Karpas-422 (cell line): ENCODE measurements around the gene TMEM109. TPM values are rescaled to one million over a fixed set of nuclear protein-coding genes. Genes with fewer than 3 reads are reported as not detected.

Source experiments
- DNase-seq: peaks from one replicate; pipeline ENCODE4 v3.0.0-alpha.2; 2015
- H2AFZ ChIP-seq: fragments of 200-600 bp; sonication (generic); 2 replicates; pipeline ENCODE4 v1.6.1; 2014; ENCODE audit warnings: antibody characterized with exemption, low read length, mixed read lengths
- H3K27ac ChIP-seq: fragments of 200-600 bp; sonication (generic); 2 replicates; pipeline ENCODE4 v1.5.1; 2014; ENCODE audit warnings: mild to moderate bottlenecking, low read length, moderate library complexity
- H3K27me3 ChIP-seq: fragments of 200-600 bp; sonication (generic); 2 replicates; pipeline ENCODE4 v1.6.1; 2014; ENCODE audit warnings: low read length, mixed read lengths
- H3K36me3 ChIP-seq: fragments of 200-600 bp; sonication (generic); 2 replicates; pipeline ENCODE4 v1.6.1; 2014; ENCODE audit warnings: low read length, mixed read lengths; ENCODE audit not compliant: insufficient read depth
- H3K4me1 ChIP-seq: fragments of 200-600 bp; sonication (generic); 2 replicates; pipeline ENCODE4 v1.6.1; 2014; ENCODE audit warnings: mild to moderate bottlenecking, low read length, mixed read lengths
- H3K4me2 ChIP-seq: fragments of 200-600 bp; sonication (generic); 2 replicates; pipeline ENCODE4 v1.6.1; 2014; ENCODE audit warnings: low read length, low read depth, mild to moderate bottlenecking; ENCODE audit not compliant: poor library complexity, severe bottlenecking
- H3K4me3 ChIP-seq: fragments of 200-600 bp; sonication (generic); 2 replicates; pipeline ENCODE4 v1.5.1; 2014; ENCODE audit warnings: mild to moderate bottlenecking, antibody characterized with exemption, low read length, mixed read lengths
- H3K79me2 ChIP-seq: fragments of 200-600 bp; sonication (generic); 2 replicates; pipeline ENCODE4 v1.6.1; 2014; ENCODE audit warnings: mild to moderate bottlenecking, low read length, mixed read lengths
- H3K9ac ChIP-seq: fragments of 200-600 bp; sonication (generic); 2 replicates; pipeline ENCODE4 v1.6.0; 2014; ENCODE audit warnings: low read length
- H3K9me2 ChIP-seq: fragments of 200-600 bp; sonication (generic), shearing (Covaris generic); replicated peaks from 2 replicates; pipeline ENCODE4 v1.6.0; 2014; ENCODE audit warnings: mild to moderate bottlenecking, low read length, moderate library complexity; ENCODE audit not compliant: insufficient read depth
- H3K9me3 ChIP-seq: fragments of 300-700, 200-600 bp; sonication (generic); 2 replicates; pipeline ENCODE4 v1.6.1; 2014; ENCODE audit warnings: low read length, mixed read lengths
- H4K20me1 ChIP-seq: fragments of 200-600 bp; sonication (generic); 2 replicates; pipeline ENCODE4 v1.6.1; 2014; ENCODE audit warnings: mild to moderate bottlenecking, antibody characterized with exemption, low read length, low read depth; ENCODE audit not compliant: insufficient read depth
- total RNA-seq: library from RNA; depleted of rRNA; stranded (reverse); fragments of >200 nt; shearing (Covaris generic); gene quantifications from 2 replicates; pipeline ENCODE4 v1.2.3, GENCODE V29; 2014; ENCODE audit warnings: low replicate concordance

Gene TMEM109
- total RNA-seq, 1 experiment from 2014 or later, result 44.4 TPM

- H3K9ac ChIP-seq, result no peak overlapping the region
Observed at GRCh38 chr11:60891103-60891741, 22.7 kb upstream of the TMEM109 start.

DNA sequence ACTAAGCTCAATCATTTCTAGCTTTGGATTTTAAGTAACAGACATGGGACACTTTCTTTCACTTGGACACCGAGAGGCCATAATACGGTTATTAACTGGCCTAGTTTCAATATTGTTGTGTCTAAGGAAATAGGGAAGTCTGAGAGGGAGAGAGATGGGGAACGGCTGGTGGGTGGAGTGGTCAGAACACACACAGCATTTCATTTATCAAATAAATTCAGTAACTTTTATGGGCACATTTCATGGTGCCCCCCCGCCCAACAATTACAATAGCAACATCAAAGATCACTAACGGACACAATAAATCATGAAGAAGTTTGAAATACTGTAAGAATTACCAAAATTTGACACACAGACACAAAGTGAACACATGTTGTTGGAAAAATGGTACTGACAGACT is 18.3 kb upstream of the TMEM109 start:
- peaks cover 66% of the 10 kb centered on the region for H3K36me3 ChIP-seq
- DNase-seq, result no peak
- H3K9me3 ChIP-seq, result no peaks in the 10 kb centered on the region
- no peak overlapping the region for H3K9ac ChIP-seq
- no peaks in the 10 kb centered on the region for H3K4me1 ChIP-seq
- peaks cover 17% of the 10 kb centered on the region for H4K20me1 ChIP-seq
- no peaks in the 10 kb centered on the region for H3K9me2 ChIP-seq
- no peak overlapping the region for H2AFZ ChIP-seq
- no peak overlapping the region for H3K27ac ChIP-seq
- H3K4me2 ChIP-seq, result no peak overlapping the region
- H3K4me3 ChIP-seq, result no peak overlapping the region
- H3K79me2 ChIP-seq, result peaks cover 9% of the 10 kb centered on the region; the same call in 1 of the 2 replicates
- H3K27me3 ChIP-seq, result no peaks in the 10 kb centered on the region

More at GRCh38 chr11:60891103-60891741, 22.7 kb upstream of the TMEM109 start:
- Histone ChIP-seq H3K27ac (no peak overlapping the region), H3K4me1 (no peaks in the 10 kb centered on the region), H2AFZ (no peak overlapping the region), H3K36me3 (peaks cover 37% of the 10 kb centered on the region; the same call in 1 of the 2 replicates), H3K27me3 (no peaks in the 10 kb centered on the region), H3K9me3 (no peaks in the 10 kb centered on the region), H4K20me1 (no peaks in the 10 kb centered on the region), H3K4me2 (no peak overlapping the region), H3K79me2 (peaks cover 2% of the 10 kb centered on the region; the same call in 1 of the 2 replicates), H3K4me3 (no peak overlapping the region), H3K9me2 (no peaks in the 10 kb centered on the region)
- no peak for DNase-seq

- Histone ChIP-seq H3K4me2 (no peak overlapping the region), H3K4me1 (no peaks in the 10 kb centered on the region), H3K9ac (no peak overlapping the region), H3K79me2 (peaks cover 9% of the 10 kb centered on the region; the same call in 1 of the 2 replicates), H3K4me3 (no peak overlapping the region), H2AFZ (no peak overlapping the region), H3K9me3 (no peaks in the 10 kb centered on the region), H4K20me1 (peaks cover 20% of the 10 kb centered on the region), H3K27me3 (no peaks in the 10 kb centered on the region), H3K9me2 (no peaks in the 10 kb centered on the region), H3K27ac (no peak overlapping the region), H3K36me3 (peaks cover 67% of the 10 kb centered on the region)
- DNase-seq, result no peak
Observed at GRCh38 chr11:60897496-60897895, 16.5 kb upstream of the TMEM109 start.

DNA sequence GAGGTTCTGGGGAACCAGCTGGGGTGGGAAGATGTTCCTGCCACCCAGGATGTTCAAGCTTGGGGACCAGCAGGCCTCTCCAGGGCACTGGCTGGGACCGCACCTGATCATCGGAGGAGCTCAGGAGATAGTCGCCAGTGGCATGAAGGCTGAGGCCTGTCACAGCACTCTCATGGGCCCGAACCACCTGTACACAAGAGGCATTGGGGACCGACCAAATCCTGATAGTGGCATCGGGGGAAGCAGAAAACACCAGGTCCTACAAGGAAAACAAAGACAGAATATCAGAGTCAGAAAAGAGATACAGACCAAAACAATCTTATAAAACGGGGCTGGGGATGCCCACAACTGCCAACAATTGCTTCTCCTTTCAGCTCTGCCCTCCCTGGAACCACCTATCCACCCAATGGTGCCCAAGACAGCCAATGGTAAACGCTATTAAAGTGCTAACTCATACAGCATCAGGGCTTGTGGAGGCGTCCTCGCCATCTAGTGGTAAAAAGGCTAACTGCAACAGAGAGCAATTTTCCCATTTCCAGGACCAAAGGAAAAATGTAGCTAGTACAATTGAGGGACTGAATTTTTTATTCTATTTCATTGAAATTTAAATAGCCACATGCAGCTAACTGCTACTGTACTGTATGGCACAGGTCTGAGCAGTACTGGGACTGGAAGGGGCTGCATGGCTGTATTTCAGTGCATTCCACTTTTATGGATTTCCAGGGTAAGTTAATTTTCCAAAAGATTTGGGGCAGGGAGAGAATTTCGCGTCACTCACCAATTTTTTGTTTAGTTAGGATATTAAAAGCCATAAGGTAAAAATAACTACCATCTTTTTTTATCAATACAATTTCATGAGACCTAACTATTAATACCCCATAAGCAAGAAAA is 14.7 kb upstream of the TMEM109 start:
- H3K27ac ChIP-seq, result no peak overlapping the region
- peaks cover 36% of the 10 kb centered on the region for H4K20me1 ChIP-seq
- H3K27me3 ChIP-seq, result no peaks in the 10 kb centered on the region
- H3K9me3 ChIP-seq, result no peaks in the 10 kb centered on the region
- no peak overlapping the region for H3K4me2 ChIP-seq
- no peak overlapping the region for H2AFZ ChIP-seq
- peaks cover 3% of the 10 kb centered on the region for H3K4me1 ChIP-seq
- DNase-seq, result peak; percentile 73
- H3K79me2 ChIP-seq, result peaks cover 26% of the 10 kb centered on the region
- no peaks in the 10 kb centered on the region for H3K9me2 ChIP-seq
- no peak overlapping the region for H3K4me3 ChIP-seq
- peaks cover 75% of the 10 kb centered on the region for H3K36me3 ChIP-seq
- H3K9ac ChIP-seq, result no peak overlapping the region

DNA sequence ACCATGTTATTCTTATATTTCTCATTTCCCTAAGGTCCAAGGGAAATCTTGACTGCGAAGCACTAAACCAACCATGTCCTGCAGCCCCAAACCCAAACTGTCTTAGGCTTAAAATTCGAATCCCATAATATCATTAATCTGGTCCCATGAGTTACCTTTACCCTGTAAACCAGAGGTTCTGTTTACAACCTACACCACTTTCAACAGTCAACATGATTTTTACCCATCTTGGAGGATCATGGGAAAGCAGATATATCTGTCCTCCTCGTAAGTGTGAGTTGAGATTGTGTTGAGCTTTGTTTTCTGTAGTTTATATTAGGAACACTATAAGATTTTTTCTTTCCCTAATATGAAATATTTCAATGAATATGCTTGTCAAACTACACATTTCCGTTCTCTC is 14.0 kb upstream of the TMEM109 start:
- Histone ChIP-seq H3K36me3 (peaks cover 75% of the 10 kb centered on the region), H3K9me2 (no peaks in the 10 kb centered on the region), H4K20me1 (peaks cover 42% of the 10 kb centered on the region), H3K9me3 (no peaks in the 10 kb centered on the region), H3K27ac (no peak overlapping the region), H3K4me2 (no peak overlapping the region), H3K27me3 (no peaks in the 10 kb centered on the region), H3K4me1 (peaks cover 10% of the 10 kb centered on the region), H3K79me2 (peaks cover 33% of the 10 kb centered on the region), H2AFZ (no peak overlapping the region), H3K9ac (no peak overlapping the region), H3K4me3 (no peak overlapping the region)
- DNase-seq, result no peak

DNA sequence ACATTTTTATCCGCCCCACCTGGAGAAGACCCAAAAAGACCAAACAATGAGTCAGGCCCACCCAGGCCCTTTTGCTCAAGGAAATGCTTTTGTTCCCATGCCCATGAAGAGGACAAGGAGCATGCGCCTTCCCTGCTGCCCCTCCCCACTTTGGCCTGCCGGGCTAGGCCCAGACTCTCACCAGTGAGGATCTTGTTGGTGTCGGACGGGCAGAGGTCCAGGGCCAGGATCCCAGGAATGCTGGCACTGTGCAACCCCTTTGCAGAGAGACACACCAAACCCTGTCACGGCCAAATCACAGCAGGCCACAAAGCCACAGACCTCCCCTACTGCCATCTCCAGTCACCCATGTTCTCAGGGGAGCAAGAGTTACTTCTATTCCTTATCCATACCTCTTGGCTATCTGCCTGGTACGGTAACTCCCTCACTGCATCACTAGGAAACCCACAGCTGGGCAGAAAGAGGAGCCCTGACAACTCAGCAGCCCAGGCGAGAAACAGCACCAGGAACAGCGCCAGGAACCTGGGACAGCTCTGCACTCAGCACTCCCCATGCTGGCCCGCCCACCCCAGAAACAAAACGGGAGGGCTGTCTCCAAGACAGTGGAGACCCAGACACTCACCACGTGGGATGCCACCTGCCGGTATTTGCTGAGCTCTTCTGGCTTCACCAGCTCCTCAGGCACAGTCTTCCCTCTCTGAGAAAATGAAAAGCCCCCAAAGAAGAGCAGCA is 13.1 kb upstream of the TMEM109 start:
- no peak overlapping the region for H3K4me2 ChIP-seq
- H4K20me1 ChIP-seq, result peaks cover 45% of the 10 kb centered on the region
- H3K36me3 ChIP-seq, result peaks cover 67% of the 10 kb centered on the region
- H3K27me3 ChIP-seq, result no peaks in the 10 kb centered on the region
- no peaks in the 10 kb centered on the region for H3K9me3 ChIP-seq
- DNase-seq, result no peak
- H3K27ac ChIP-seq, result no peak overlapping the region
- H2AFZ ChIP-seq, result no peak overlapping the region
- no peak overlapping the region for H3K4me3 ChIP-seq
- peaks cover 13% of the 10 kb centered on the region for H3K4me1 ChIP-seq
- no peaks in the 10 kb centered on the region for H3K9me2 ChIP-seq
- no peak overlapping the region for H3K9ac ChIP-seq
- H3K79me2 ChIP-seq, result peaks cover 41% of the 10 kb centered on the region

DNA sequence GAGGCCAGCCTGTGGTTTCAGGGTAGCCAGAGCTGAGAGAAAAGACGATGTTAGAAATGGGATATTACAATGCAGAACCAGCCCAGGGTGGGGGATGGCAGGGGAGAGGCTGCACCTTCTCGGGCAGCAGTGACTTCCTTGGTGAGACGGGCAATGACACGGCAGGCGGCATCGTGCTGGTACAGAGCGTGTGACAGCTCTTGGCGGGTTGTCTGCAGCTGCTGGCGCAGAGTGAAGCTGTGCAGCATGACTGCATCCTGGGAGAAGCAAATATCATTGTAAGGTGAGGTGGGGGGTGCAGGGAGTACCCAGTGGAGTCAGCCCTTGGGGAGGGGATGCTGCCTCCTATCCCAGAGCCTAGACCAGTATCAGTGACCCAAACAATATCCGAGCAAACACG is 11.3 kb upstream of the TMEM109 start:
- H3K9ac ChIP-seq, result no peak overlapping the region
- no peak overlapping the region for H3K27ac ChIP-seq
- DNase-seq, result no peak
- no peak overlapping the region for H2AFZ ChIP-seq
- no peaks in the 10 kb centered on the region for H3K27me3 ChIP-seq
- H3K4me2 ChIP-seq, result no peak overlapping the region
- H3K4me3 ChIP-seq, result no peak overlapping the region
- H3K4me1 ChIP-seq, result peaks cover 23% of the 10 kb centered on the region
- H4K20me1 ChIP-seq, result peaks cover 41% of the 10 kb centered on the region
- peaks cover 41% of the 10 kb centered on the region for H3K79me2 ChIP-seq
- no peaks in the 10 kb centered on the region for H3K9me3 ChIP-seq
- H3K36me3 ChIP-seq, result peaks cover 50% of the 10 kb centered on the region
- no peaks in the 10 kb centered on the region for H3K9me2 ChIP-seq

- H3K79me2 ChIP-seq, result peaks cover 36% of the 10 kb centered on the region
- DNase-seq, result no peak
- H3K27me3 ChIP-seq, result no peaks in the 10 kb centered on the region
- H3K4me1 ChIP-seq, result peaks cover 26% of the 10 kb centered on the region
- H3K4me3 ChIP-seq, result peak overlapping the region; percentile 83
- peak overlapping the region; percentile 93 for H3K9ac ChIP-seq
- H2AFZ ChIP-seq, result no peak overlapping the region
- H3K9me2 ChIP-seq, result no peaks in the 10 kb centered on the region
- peak overlapping the region; percentile 86; the same call in 1 of the 2 replicates for H3K27ac ChIP-seq
- peak overlapping the region; percentile 89 for H3K4me2 ChIP-seq
- peaks cover 34% of the 10 kb centered on the region; the same call in 1 of the 2 replicates for H3K36me3 ChIP-seq
- peaks cover 29% of the 10 kb centered on the region for H4K20me1 ChIP-seq
- H3K9me3 ChIP-seq, result no peaks in the 10 kb centered on the region
Observed at GRCh38 chr11:60905047-60905446, 8.9 kb upstream of the TMEM109 start.
